HEK293T (cell line): Measurements from ENCODE around the gene SSBP2.

ENCODE experiments used
- ARNT ChIP-seq: fragments of 450-650 bp; IDR thresholded peaks from 2 replicates; pipeline ENCODE4 v1.6.1; 2017; ENCODE audit warnings: mild to moderate bottlenecking
- FOXA1 ChIP-seq: fragments of 450-650 bp; IDR thresholded peaks from 2 replicates; pipeline ENCODE4 v1.6.1; 2016; ENCODE audit warnings: mild to moderate bottlenecking
- FOXK2 ChIP-seq: fragments of 450-650 bp; IDR thresholded peaks from 2 replicates; pipeline ENCODE4 v1.6.1; 2016; ENCODE audit warnings: mild to moderate bottlenecking
- FOXM1 ChIP-seq: fragments of 450-650 bp; IDR thresholded peaks from 2 replicates; pipeline ENCODE4 v1.6.1; 2017; ENCODE audit warnings: mild to moderate bottlenecking, borderline replicate concordance
- HDGF ChIP-seq: fragments of 450-650 bp; IDR thresholded peaks from 2 replicates; pipeline ENCODE4 v1.6.1; 2017; ENCODE audit warnings: antibody characterized with exemption, borderline replicate concordance
- SP1 ChIP-seq: fragments of 450-650 bp; IDR thresholded peaks from 2 replicates; pipeline ENCODE4 v1.6.1; 2017
- TARDBP ChIP-seq: fragments of 450-650 bp; IDR thresholded peaks from 2 replicates; pipeline ENCODE4 v1.6.1; 2016
- TF ChIP-seq, protein P1 (sequence below): fragments of 450-650 bp; IDR thresholded peaks from 2 replicates; pipeline ENCODE4 v1.6.1; 2016

DNA sequence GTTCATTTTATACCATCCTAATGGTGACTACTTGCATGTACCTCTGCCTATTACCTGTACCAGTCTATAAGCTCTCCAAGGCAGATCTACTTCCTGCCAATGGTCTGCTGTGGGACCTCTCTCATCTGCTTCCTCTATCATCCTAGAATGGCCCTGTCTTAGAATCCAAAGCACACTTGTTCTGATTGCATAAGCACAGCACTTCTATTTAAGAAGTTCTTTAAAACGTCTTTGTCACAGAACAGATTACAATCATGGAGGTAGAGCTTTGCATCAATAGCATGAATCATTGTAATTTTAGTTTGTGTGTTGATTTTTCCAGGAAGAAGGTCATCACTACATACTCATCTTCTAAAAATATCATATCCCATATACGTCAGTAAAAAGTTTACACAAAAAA is 225.2 kb downstream of the SSBP2 start:
- TF ChIP-seq ARNT (no peak), HDGF (no peak), FOXA1 (no peak), SP1 (no peak), FOXK2 (no peak), TARDBP (no peak), FOXM1 (no peak)
- TF ChIP-seq, protein P1, sequence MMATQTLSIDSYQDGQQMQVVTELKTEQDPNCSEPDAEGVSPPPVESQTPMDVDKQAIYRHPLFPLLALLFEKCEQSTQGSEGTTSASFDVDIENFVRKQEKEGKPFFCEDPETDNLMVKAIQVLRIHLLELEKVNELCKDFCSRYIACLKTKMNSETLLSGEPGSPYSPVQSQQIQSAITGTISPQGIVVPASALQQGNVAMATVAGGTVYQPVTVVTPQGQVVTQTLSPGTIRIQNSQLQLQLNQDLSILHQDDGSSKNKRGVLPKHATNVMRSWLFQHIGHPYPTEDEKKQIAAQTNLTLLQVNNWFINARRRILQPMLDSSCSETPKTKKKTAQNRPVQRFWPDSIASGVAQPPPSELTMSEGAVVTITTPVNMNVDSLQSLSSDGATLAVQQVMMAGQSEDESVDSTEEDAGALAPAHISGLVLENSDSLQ, result no peak
